Activated B cell treated with CpG ODN at 0.5 μM for 24 hours (primary cell): ENCODE measurements around the gene CDKL5. TPM values are rescaled to one million over a fixed set of nuclear protein-coding genes. Genes with fewer than 3 reads are reported as not detected.

Experiments
- ATAC-seq: fragments of 200-7000 bp; cut with Tn5 transposase; one replicate; pipeline ENCODE4 v1.10.0; 2021; ENCODE audit warnings: low read depth, mild to moderate bottlenecking, moderate library complexity
- CTCF ChIA-PET: fragments of 350-600 bp; sonication (Branson Sonifier 250); formaldehyde crosslinking; loops from one replicate; lab custom pipeline; 2021; ENCODE audit warnings: antibody characterized with exemption; lab: Charles Lee
- POLR2A ChIA-PET: fragments of 350-600 bp; sonication (Branson Sonifier 250); formaldehyde crosslinking; loops from one replicate; lab custom pipeline; 2021; ENCODE audit warnings: antibody characterized with exemption; lab: Charles Lee
- DNase-seq: peaks from one replicate; pipeline ENCODE4 v3.0.0; 2022
- H3K27ac Mint-ChIP-seq: one replicate; pipeline ENCODE4 v1.8.0; 2020; ENCODE audit warnings: mixed read lengths
- H3K27me3 Mint-ChIP-seq: one replicate; pipeline ENCODE4 v1.8.0; 2021; ENCODE audit warnings: mixed read lengths
- H3K36me3 Mint-ChIP-seq: one replicate; pipeline ENCODE4 v1.8.0; 2021; ENCODE audit warnings: low read depth, mixed read lengths
- H3K4me1 Mint-ChIP-seq: one replicate; pipeline ENCODE4 v1.8.0; 2021; ENCODE audit warnings: mixed read lengths
- H3K4me3 Mint-ChIP-seq: one replicate; pipeline ENCODE4 v1.8.0; 2020; ENCODE audit warnings: mild to moderate bottlenecking, mixed read lengths
- H3K9me3 Mint-ChIP-seq: one replicate; pipeline ENCODE4 v1.8.0; 2020; ENCODE audit warnings: mixed read lengths
- intact Hi-C: fragments of 100-400 bp; cut with micrococcal nuclease; formaldehyde crosslinking; loops from one replicate; pipeline ENCODE4 v1.15.1; 2024
- total RNA-seq: library from RNA; stranded (reverse); gene quantifications from 2 replicates; pipeline ENCODE4 v1.2.3, GENCODE V29; 2022
- TF ChIP-seq, protein P1 (sequence below): fragments of 200-600 bp; IDR thresholded peaks from one replicate; pipeline ENCODE4 v1.8.0; 2022; ENCODE audit warnings: antibody characterized with exemption, mild to moderate bottlenecking

Gene CDKL5
- total RNA-seq, 1 donor from 2014 or later, result 3.8 TPM

DNA sequence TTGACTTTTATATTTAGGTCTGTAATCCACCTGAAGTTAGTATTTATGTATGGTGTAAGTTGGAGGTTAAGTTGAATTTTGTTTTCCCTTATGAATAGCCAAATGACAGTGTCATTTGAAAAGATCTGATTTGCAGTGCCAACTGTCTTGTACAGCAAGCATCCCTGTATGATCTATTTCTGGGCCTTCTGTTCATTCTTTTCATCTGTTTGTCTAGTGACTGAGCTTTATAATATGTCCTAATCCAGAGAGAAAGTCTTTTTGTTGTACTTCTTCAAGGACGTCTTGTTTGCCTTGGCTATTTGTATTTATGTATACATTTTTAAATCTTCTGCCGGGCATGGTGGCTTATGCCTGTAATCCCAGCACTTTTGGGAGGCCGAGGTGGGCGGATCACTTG lies 39.6 kb downstream of the CDKL5 start:
- Mint-ChIP-seq H3K4me1 (no peaks in the 10 kb centered on the region), H3K27ac (no peak overlapping the region), H3K36me3 (no peaks in the 10 kb centered on the region), H3K9me3 (no peaks in the 10 kb centered on the region), H3K4me3 (no peak overlapping the region), H3K27me3 (no peaks in the 10 kb centered on the region)
- TF ChIP-seq, protein P1, sequence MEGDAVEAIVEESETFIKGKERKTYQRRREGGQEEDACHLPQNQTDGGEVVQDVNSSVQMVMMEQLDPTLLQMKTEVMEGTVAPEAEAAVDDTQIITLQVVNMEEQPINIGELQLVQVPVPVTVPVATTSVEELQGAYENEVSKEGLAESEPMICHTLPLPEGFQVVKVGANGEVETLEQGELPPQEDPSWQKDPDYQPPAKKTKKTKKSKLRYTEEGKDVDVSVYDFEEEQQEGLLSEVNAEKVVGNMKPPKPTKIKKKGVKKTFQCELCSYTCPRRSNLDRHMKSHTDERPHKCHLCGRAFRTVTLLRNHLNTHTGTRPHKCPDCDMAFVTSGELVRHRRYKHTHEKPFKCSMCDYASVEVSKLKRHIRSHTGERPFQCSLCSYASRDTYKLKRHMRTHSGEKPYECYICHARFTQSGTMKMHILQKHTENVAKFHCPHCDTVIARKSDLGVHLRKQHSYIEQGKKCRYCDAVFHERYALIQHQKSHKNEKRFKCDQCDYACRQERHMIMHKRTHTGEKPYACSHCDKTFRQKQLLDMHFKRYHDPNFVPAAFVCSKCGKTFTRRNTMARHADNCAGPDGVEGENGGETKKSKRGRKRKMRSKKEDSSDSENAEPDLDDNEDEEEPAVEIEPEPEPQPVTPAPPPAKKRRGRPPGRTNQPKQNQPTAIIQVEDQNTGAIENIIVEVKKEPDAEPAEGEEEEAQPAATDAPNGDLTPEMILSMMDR, result no peak
- no peak for ATAC-seq
- ChIA-PET CTCF (no interaction called here), POLR2A (no interaction called here)
- no peak for DNase-seq
- intact Hi-C loops, result no loop called here

DNA sequence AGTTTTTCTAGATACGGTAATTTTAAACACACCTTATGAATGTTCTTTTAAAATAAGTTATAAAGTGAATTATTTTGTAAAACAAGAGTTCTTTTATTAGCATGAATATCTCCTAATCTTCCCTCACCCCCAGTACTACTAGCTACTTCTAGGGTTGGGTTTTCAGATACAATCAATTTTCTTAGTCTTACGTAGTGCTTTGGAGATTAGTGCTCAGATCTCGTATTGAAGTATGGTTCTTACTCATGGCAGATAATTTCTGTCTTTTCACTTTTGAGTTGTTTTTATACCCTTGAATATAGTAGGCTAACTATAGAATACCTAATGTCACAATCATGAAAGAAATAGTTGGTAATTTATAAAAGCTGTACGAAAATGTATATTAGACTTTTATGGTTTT lies 43.2 kb downstream of the CDKL5 start:
- intact Hi-C loops, result no loop called here
- ChIA-PET CTCF (no interaction called here), POLR2A (no interaction called here)
- DNase-seq, result no peak
- H3K36me3 Mint-ChIP-seq, result no peaks in the 10 kb centered on the region
- no peaks in the 10 kb centered on the region for H3K4me1 Mint-ChIP-seq
- TF ChIP-seq, protein P1, result no peak
- H3K27me3 Mint-ChIP-seq, result no peaks in the 10 kb centered on the region
- H3K27ac Mint-ChIP-seq, result no peak overlapping the region
- H3K4me3 Mint-ChIP-seq, result no peak overlapping the region
- no peaks in the 10 kb centered on the region for H3K9me3 Mint-ChIP-seq
- no peak for ATAC-seq

DNA sequence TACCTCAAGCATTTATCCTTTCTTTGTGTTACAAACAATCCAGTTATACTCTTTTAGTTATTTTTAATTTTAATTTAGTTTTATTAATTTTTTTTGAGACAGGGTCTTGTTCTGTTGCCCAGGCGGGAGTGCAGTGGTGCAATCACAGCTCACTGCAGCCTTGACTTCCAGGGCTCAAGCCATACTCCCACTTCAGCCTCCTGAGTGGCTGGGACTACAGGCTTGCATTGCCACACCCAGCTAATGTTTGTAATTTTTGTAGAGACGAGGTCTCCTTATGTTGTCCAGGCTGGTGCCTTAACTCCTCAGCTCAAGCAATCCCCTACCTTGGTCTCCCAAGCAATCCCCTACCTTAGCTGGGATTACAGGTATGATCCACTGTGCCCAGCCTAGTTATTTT lies 45.9 kb downstream of the CDKL5 start:
- Mint-ChIP-seq H3K36me3 (no peaks in the 10 kb centered on the region), H3K4me1 (no peaks in the 10 kb centered on the region), H3K9me3 (no peaks in the 10 kb centered on the region), H3K27me3 (no peaks in the 10 kb centered on the region), H3K4me3 (no peak overlapping the region), H3K27ac (no peak overlapping the region)
- DNase-seq (no peak), ATAC-seq (no peak)
- CTCF ChIA-PET, result no interaction called here
- TF ChIP-seq, protein P1, result no peak
- intact Hi-C loops, result no loop called here
- POLR2A ChIA-PET, result no interaction called here

- TF ChIP-seq, protein P1, result no peak
- DNase-seq, result no peak
- POLR2A ChIA-PET, result no interaction called here
- no peak overlapping the region for H3K27ac Mint-ChIP-seq
- no peaks in the 10 kb centered on the region for H3K27me3 Mint-ChIP-seq
- H3K4me3 Mint-ChIP-seq, result no peak overlapping the region
- no peak for ATAC-seq
- intact Hi-C loops, result no loop called here
- CTCF ChIA-PET, result no interaction called here
- H3K9me3 Mint-ChIP-seq, result no peaks in the 10 kb centered on the region
- H3K36me3 Mint-ChIP-seq, result peaks cover 2% of the 10 kb centered on the region
- peaks cover 2% of the 10 kb centered on the region for H3K4me1 Mint-ChIP-seq
These were observed 65.6 kb downstream of the CDKL5 start for GRCh38 chrX:18490806-18491555.

- Mint-ChIP-seq H3K4me1 (peaks cover 2% of the 10 kb centered on the region), H3K36me3 (peaks cover 2% of the 10 kb centered on the region), H3K9me3 (no peaks in the 10 kb centered on the region), H3K27me3 (no peaks in the 10 kb centered on the region), H3K4me3 (no peak overlapping the region), H3K27ac (no peak overlapping the region)
- TF ChIP-seq, protein P1, result no peak
- no peak for DNase-seq
- intact Hi-C loops, result no loop called here
- ChIA-PET POLR2A (no interaction called here), CTCF (no interaction called here)
- no peak for ATAC-seq
These were observed 66.4 kb downstream of the CDKL5 start for GRCh38 chrX:18491587-18492340.
